ENCODE data around the gene STK4. TPM values are rescaled to one million over a fixed set of nuclear protein-coding genes. Genes with fewer than 3 reads are reported as not detected.

Gene STK4
- total RNA-seq, 1 experiment from 2014 or later, result 43.0 TPM

DNA sequence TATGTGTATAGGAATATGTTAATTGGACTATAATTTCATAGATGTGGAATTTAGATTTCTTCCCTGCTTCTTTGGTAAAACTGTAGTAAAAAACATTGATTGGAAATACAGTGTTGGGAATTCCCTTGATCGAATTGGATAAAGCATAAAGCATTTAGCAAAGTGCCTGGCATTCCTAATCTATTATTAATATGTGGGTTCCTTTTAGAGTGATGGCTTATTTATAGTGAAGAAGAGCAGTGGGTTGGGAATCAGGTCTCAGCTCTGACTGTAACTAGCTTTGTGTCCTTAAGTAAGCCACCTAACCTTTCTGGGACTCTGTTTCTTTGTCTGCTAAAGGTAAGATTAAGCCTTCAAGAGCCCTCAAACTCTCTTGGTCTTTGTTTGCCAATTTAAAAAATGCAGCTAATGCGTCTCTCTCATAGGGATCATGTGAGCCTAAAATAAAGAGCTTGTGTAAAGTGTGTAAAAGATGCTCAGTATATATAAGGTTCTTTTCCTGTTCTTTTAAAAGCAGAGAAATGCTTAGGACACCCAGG is 81.3 kb downstream of the STK4 start:
- Mint-ChIP-seq H3K36me3 (ENCODE audit: insufficient read depth in 1 of 3, low read depth in 3 of 3) (peaks cover 0 to 4% (median 1%) of the 10 kb centered on the region in 3 experiments; a peak in 3 of 7 replicates), H3K9me3 (no peaks in the 10 kb centered on the region), H3K27me3 (ENCODE audit: low read depth) (no peaks in the 10 kb centered on the region), H3K27ac (no peak overlapping the region), H3K4me1 (peaks cover 16 to 30% of the 10 kb centered on the region in 2 experiments), H3K4me3 (no peak overlapping the region)
- Histone ChIP-seq H3K9ac (ENCODE audit: extremely low read depth, insufficient read length, low read length) (no peak overlapping the region), H2AFZ (ENCODE audit: low read length) (no peak overlapping the region), H3K4ac (ENCODE audit: low read depth, low read length) (no peak overlapping the region), H3K79me2 (ENCODE audit: insufficient read depth, low read length) (no peaks in the 10 kb centered on the region), H3K56ac (ENCODE audit: insufficient read length, low read depth, low read length) (no peak overlapping the region), H2BK12ac (ENCODE audit: insufficient read length, low read depth, low read length) (no peak overlapping the region), H3K79me1 (ENCODE audit: insufficient read depth, low read depth, low read length, poor library complexity, severe bottlenecking) (no peaks in the 10 kb centered on the region), H3K14ac (ENCODE audit: insufficient read depth, low read length) (no peak overlapping the region), H2BK120ac (ENCODE audit: low read depth, low read length, poor library complexity, severe bottlenecking) (no peak overlapping the region), H2BK20ac (ENCODE audit: low read depth, low read length, poor library complexity, severe bottlenecking) (no peak overlapping the region), H2BK15ac (ENCODE audit: low read depth, low read length) (no peak overlapping the region), H3K9me3 (ENCODE audit: control insufficient read depth, low read depth, low read length) (no peaks in the 10 kb centered on the region), H3K27me3 (ENCODE audit: insufficient read depth, low read length) (no peaks in the 10 kb centered on the region), H2BK5ac (ENCODE audit: insufficient read length, low read length) (no peak overlapping the region), H4K91ac (ENCODE audit: insufficient read length, low read depth, low read length) (no peak overlapping the region), H3K18ac (ENCODE audit: insufficient read length, low read depth, low read length) (no peak overlapping the region), H4K20me1 (ENCODE audit: control insufficient read depth, insufficient read depth, insufficient read length) (no peaks in the 10 kb centered on the region), H3T11ph (ENCODE audit: low read length) (no peak overlapping the region), H3K4me2 (ENCODE audit: insufficient read depth, insufficient read length, low read length) (no peak overlapping the region), H4K5ac (ENCODE audit: insufficient read length, low read depth, low read length) (no peak overlapping the region), H2AK5ac (ENCODE audit: insufficient read length, low read length) (no peak overlapping the region), H3K23me2 (ENCODE audit: insufficient read length, low read depth, low read length, poor library complexity, severe bottlenecking) (no peaks in the 10 kb centered on the region), H3K27ac (ENCODE audit: insufficient read length, low read depth, low read length) (no peak overlapping the region), H4K8ac (replicated peaks; ENCODE audit: insufficient read length, low read depth, low read length) (no peak overlapping the region), H3K4me1 (ENCODE audit: insufficient read depth, low read length) (no peaks in the 10 kb centered on the region), H3K23ac (ENCODE audit: insufficient read length, low read depth, low read length) (no peak overlapping the region)
- TF ChIP-seq, protein P1, sequence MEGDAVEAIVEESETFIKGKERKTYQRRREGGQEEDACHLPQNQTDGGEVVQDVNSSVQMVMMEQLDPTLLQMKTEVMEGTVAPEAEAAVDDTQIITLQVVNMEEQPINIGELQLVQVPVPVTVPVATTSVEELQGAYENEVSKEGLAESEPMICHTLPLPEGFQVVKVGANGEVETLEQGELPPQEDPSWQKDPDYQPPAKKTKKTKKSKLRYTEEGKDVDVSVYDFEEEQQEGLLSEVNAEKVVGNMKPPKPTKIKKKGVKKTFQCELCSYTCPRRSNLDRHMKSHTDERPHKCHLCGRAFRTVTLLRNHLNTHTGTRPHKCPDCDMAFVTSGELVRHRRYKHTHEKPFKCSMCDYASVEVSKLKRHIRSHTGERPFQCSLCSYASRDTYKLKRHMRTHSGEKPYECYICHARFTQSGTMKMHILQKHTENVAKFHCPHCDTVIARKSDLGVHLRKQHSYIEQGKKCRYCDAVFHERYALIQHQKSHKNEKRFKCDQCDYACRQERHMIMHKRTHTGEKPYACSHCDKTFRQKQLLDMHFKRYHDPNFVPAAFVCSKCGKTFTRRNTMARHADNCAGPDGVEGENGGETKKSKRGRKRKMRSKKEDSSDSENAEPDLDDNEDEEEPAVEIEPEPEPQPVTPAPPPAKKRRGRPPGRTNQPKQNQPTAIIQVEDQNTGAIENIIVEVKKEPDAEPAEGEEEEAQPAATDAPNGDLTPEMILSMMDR (conservative IDR thresholded peaks at IDR 0.05), result no peak
- no CpG with 5 or more reads among the region's 2 CpGs for WGBS (ENCODE audit: extremely low coverage, insufficient read length, low lambda C conversion rate)
- DNase-seq, result no peak

Data from H9 (cell line).